ENCODE results near the gene NR2C1.
"Not testable (repeated sequence)": the region's sequence is repeated elsewhere in the genome, so short reads cannot be mapped to it uniquely, and the experiment has no call there.

NR2C1 gene

GRCh38 chr12:95072900-95073697, at the start of gene NR2C1:
NR2C1 (minus strand) TSS chr12:95073618; CDS start chr12:95067384, 6,234 bp downstream.
- DNase-seq, result peak; percentile 91
- no peaks in the 10 kb centered on the region for H3K27me3 Mint-ChIP-seq
- H3K27ac Mint-ChIP-seq, result peak within 1 kb of the TSS; percentile 84
- H3K4me3 Mint-ChIP-seq, result peak within 1 kb of the TSS; percentile 86
- no peaks in the 10 kb centered on the region for H3K9me3 Mint-ChIP-seq
- H3K36me3 Mint-ChIP-seq (ENCODE audit: low read depth), result peaks cover under 1% of the 10 kb centered on the region
- H3K4me1 Mint-ChIP-seq, result peaks cover 17% of the 10 kb centered on the region
- peak; percentile 98 for ATAC-seq

- no peaks in the 10 kb centered on the region for H3K4me1 Mint-ChIP-seq
- no peak for DNase-seq
- H3K36me3 Mint-ChIP-seq (ENCODE audit: low read depth), result no peaks in the 10 kb centered on the region
These were observed 45.4 kb upstream of the NR2C1 start for GRCh38 chr12:95118788-95119179.

DNA sequence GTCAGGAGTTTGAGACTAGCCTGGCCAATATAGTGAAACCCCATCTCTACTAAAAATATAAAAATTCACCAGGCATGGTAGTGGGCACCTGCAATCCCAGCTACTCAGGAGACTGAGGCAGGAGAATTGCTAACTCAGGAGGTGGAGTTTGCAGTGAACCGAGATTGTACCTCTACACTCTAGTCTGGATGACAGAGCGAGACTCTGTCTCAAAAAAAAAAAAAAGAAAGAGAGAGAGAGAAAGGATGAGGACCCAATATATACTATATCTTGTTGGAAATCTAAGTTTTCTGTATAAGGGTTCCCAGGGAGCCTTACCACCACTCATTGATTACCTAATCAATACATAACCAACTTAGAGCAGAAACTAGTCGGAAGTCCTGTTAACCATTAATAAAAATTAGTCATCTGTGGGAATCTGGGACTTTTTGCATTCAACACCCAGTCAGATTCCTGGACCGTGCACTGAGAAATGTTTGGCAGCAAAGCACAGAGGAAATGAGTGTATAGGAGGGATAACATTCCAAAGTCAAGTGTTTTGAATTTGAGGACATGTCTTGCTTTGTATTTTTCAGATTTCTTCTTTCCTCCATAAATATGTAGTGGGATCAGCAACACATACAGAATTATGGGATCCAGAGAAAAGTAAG, 44.8 kb upstream of the NR2C1 start:
- no peaks in the 10 kb centered on the region for H3K36me3 Mint-ChIP-seq (ENCODE audit: low read depth)
- no peaks in the 10 kb centered on the region for H3K9me3 Mint-ChIP-seq
- H3K27ac Mint-ChIP-seq, result no peak overlapping the region
- no peaks in the 10 kb centered on the region for H3K27me3 Mint-ChIP-seq
- no peaks in the 10 kb centered on the region for H3K4me1 Mint-ChIP-seq
- H3K4me3 Mint-ChIP-seq, result no peak overlapping the region
- DNase-seq (no peak), ATAC-seq (no peak)

More at GRCh38 chr12:95118788-95119179, 45.4 kb upstream of the NR2C1 start:
- Mint-ChIP-seq H3K27me3 (no peaks in the 10 kb centered on the region), H3K27ac (no peak overlapping the region), H3K9me3 (no peaks in the 10 kb centered on the region), H3K4me3 (no peak overlapping the region)
- no peak for ATAC-seq

DNA sequence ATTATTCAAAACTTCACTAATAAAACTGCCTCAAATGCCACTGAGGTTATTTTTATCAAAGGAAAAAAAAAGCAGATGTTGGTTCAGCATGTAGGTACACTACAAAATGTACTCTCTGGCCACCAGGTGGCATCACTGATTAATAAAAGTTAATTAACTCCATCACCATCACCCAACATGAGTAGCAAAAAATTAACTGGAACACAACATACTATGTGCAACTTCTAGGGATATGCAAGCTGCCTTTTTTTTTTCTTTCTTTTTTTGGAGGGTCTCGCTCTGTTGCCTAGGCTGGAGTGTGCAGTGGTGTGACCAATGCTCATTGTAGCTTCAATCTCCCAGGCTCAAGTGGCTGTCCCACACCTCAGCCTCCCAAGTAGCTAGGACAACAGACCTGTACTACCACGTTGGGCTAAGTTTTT, 43.8 kb upstream of the NR2C1 start:
- Mint-ChIP-seq H3K4me3 (no peak overlapping the region), H3K27me3 (no peaks in the 10 kb centered on the region), H3K9me3 (no peaks in the 10 kb centered on the region), H3K4me1 (no peaks in the 10 kb centered on the region), H3K36me3 (ENCODE audit: low read depth) (no peaks in the 10 kb centered on the region), H3K27ac (no peak overlapping the region)
- DNase-seq (peak; percentile 56), ATAC-seq (peak; percentile 77)

DNA sequence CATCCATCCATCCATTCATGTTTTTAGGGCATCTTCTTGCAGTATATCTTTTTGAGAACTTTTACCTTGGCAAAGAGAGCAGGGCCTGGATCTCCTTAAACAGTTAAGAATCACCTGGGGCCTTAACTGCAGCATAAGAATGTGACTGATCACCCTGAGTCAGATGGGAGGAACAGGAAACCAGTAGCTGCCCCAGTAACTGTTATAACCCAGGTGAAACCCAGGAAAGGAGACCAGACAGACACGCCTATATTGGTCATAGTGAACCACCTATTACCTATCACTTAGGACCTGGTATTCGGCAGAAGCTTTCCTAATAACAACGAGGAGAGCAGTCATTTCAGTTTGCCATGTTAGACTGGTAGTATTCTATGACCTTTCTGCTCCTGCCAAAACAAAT, 43.4 kb upstream of the NR2C1 start:
- Mint-ChIP-seq H3K27me3 (no peaks in the 10 kb centered on the region), H3K27ac (no peak overlapping the region), H3K9me3 (no peaks in the 10 kb centered on the region), H3K4me3 (no peak overlapping the region), H3K4me1 (no peaks in the 10 kb centered on the region), H3K36me3 (ENCODE audit: low read depth) (no peaks in the 10 kb centered on the region)
- DNase-seq (no peak), ATAC-seq (peak; percentile 61)

DNA sequence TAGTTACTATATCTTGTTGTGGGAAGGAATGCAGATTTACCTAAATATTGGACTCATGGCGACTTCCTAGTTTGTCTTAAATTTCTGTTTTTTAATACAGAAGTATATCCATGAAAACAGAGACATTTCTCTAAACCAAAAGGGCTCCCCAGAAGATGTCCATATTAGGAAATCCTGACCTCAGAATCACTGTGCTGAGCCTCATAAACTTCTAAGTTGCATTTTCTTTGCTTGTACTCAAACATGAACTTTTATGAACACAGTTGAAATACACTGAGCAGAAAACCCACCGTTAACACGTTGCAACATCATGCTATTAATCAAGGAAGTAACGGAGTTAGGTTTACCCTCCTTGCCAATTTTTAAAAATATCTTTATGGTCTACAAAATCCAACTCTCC, 42.9 kb upstream of the NR2C1 start:
- H3K27ac Mint-ChIP-seq, result no peak overlapping the region
- H3K9me3 Mint-ChIP-seq, result no peaks in the 10 kb centered on the region
- H3K36me3 Mint-ChIP-seq (ENCODE audit: low read depth), result no peaks in the 10 kb centered on the region
- DNase-seq (no peak), ATAC-seq (no peak)
- no peaks in the 10 kb centered on the region for H3K4me1 Mint-ChIP-seq
- no peak overlapping the region for H3K4me3 Mint-ChIP-seq
- no peaks in the 10 kb centered on the region for H3K27me3 Mint-ChIP-seq

GRCh38 chr12:95115641-95116040, 42.2 kb upstream of the NR2C1 start:
- Mint-ChIP-seq H3K27ac (no peak overlapping the region), H3K4me3 (no peak overlapping the region), H3K4me1 (no peaks in the 10 kb centered on the region), H3K36me3 (ENCODE audit: low read depth) (no peaks in the 10 kb centered on the region), H3K27me3 (no peaks in the 10 kb centered on the region), H3K9me3 (no peaks in the 10 kb centered on the region)
- DNase-seq (no peak), ATAC-seq (no peak)

- H3K27ac Mint-ChIP-seq, result no peak overlapping the region
- ATAC-seq (no peak), DNase-seq (no peak)
- H3K36me3 Mint-ChIP-seq (ENCODE audit: low read depth), result no peaks in the 10 kb centered on the region
- H3K27me3 Mint-ChIP-seq, result no peaks in the 10 kb centered on the region
- H3K9me3 Mint-ChIP-seq, result no peaks in the 10 kb centered on the region
- H3K4me3 Mint-ChIP-seq, result no peak overlapping the region
- no peaks in the 10 kb centered on the region for H3K4me1 Mint-ChIP-seq
These were observed 41.5 kb upstream of the NR2C1 start for GRCh38 chr12:95114766-95115405.

GRCh38 chr12:95107362-95107761, 33.9 kb upstream of the NR2C1 start:
- ATAC-seq, result no peak
- Mint-ChIP-seq H3K9me3 (no peaks in the 10 kb centered on the region), H3K27me3 (no peaks in the 10 kb centered on the region), H3K4me1 (peaks cover 13% of the 10 kb centered on the region), H3K27ac (no peak overlapping the region), H3K4me3 (no peak overlapping the region), H3K36me3 (ENCODE audit: low read depth) (no peaks in the 10 kb centered on the region)
- no peak for DNase-seq

DNA sequence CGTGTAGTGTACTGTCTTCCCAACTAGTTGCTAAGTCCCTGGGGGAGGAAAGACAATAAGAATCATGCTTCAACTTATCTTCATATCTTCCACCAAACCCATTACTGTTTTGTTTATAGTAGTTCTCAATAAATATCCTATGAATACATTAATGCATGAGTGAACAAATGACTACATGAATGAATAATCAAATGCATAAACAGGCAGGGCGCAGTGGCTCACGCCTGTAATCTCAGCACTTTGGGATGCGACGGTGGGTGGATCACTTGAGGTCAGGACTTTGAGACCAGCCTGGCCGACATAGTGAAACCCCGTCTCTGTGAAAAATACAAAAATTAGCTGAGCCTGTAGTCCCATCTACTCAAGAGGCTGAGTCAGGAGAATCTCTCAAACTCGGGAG, 32.1 kb upstream of the NR2C1 start:
- H3K27me3 Mint-ChIP-seq, result no peaks in the 10 kb centered on the region
- DNase-seq (no peak), ATAC-seq (no peak)
- no peak overlapping the region for H3K27ac Mint-ChIP-seq
- H3K4me3 Mint-ChIP-seq, result no peak overlapping the region
- no peaks in the 10 kb centered on the region for H3K9me3 Mint-ChIP-seq
- H3K4me1 Mint-ChIP-seq, result peaks cover 13% of the 10 kb centered on the region
- H3K36me3 Mint-ChIP-seq (ENCODE audit: low read depth), result no peaks in the 10 kb centered on the region

DNA sequence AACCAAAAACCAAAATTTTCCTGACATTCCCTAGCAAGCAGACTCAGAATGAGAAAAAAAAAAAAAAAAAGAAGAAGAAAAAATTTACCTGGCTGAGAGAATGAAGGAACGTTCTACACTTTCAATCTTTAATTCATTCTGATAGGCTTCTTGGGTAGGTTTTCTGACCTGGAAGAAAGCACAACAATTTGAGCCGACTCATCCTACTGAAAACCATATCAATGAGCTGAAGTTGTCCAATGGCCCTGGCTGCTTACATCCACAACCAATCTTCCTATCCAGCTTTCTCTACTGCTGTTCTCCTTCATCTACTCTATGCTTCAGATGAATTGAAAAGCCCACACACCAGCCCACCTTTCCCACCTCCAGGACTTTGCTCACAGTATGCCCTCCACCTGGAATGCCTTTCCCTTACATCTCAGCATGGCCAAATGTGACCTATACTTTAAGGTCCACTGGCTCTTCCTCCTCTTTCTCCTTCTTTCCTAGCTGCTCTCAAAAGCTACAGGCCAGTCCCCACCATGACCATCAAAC, 31.6 kb upstream of the NR2C1 start:
- Mint-ChIP-seq H3K27ac (no peak overlapping the region), H3K4me1 (peaks cover 13% of the 10 kb centered on the region), H3K27me3 (no peaks in the 10 kb centered on the region), H3K4me3 (no peak overlapping the region), H3K36me3 (ENCODE audit: low read depth) (no peaks in the 10 kb centered on the region), H3K9me3 (no peaks in the 10 kb centered on the region)
- ATAC-seq (no peak), DNase-seq (no peak)

DNA sequence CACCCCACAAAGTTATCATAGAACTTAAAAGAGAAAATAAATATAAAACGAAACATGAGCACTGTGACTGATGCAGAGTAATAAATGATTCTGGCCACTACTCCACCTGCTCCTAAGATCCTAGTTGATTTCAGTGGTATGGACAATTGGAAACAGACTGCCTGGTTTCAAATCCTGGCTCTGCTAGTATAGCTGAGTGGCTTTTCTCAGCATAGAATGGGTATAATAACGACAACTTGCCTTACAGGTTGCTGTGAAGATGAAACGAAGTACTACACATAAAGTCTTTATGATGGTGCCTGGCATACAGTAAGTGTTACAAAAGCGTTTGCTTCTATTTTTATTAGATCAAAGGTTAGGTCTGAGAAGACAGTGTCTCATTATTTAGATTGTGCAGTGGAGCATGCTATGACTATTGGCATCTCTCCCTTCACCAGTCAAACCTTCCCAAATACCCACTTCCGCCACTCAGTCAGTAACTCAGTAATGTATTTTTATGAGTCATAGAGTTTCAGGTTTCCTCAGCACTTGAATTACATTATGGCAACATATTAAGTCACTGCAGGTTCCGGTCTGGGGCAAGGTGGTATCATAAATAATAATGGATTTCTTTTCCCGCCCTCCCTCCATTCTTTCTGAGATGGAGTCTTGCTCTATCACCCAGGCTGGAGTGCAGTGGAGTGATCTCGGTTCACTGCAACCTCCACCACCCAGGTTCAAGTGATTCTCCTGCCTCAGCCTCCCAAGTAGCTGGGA, 29.7 kb upstream of the NR2C1 start:
- H3K4me1 Mint-ChIP-seq, result peaks cover 13% of the 10 kb centered on the region
- no peaks in the 10 kb centered on the region for H3K9me3 Mint-ChIP-seq
- no peaks in the 10 kb centered on the region for H3K36me3 Mint-ChIP-seq (ENCODE audit: low read depth)
- no peak overlapping the region for H3K4me3 Mint-ChIP-seq
- ATAC-seq (peak; percentile 99), DNase-seq (peak; percentile 8)
- H3K27ac Mint-ChIP-seq, result peak overlapping the region; percentile 11
- no peaks in the 10 kb centered on the region for H3K27me3 Mint-ChIP-seq

DNA sequence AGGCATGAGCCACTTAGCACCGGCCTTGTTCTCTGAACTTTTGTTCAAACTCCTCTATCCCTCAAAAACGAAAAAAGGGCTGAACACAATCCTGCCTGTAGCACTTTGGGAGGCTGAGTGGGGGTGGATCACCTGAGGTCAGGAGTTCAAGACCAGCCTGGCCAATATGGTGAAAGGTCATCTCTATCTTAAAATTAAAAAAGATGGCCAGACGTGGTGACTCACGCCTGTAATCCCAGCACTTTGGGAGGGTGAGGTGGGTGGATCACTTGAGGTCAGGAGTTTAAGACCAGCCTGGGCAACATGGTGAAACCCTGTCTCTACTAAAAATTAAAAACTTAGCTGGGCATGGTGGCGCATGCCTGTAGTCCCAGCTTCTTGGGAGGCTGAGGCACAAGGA, 28.5 kb upstream of the NR2C1 start:
- ATAC-seq; H3K27ac Mint-ChIP-seq; H3K9me3 Mint-ChIP-seq; H3K4me3 Mint-ChIP-seq; DNase-seq; H3K36me3 Mint-ChIP-seq (ENCODE audit: low read depth); H3K27me3 Mint-ChIP-seq: not testable (repeated sequence)
- peaks cover 13% of the 10 kb centered on the region for H3K4me1 Mint-ChIP-seq

All from activated naive CD8-positive, alpha-beta T cell treated with anti-CD3 and anti-CD28 coated beads, Interleukin-2, amount 50 U/mL, for 24 hours (primary cell).